ENCODE data around the gene PIAS1.

DNA sequence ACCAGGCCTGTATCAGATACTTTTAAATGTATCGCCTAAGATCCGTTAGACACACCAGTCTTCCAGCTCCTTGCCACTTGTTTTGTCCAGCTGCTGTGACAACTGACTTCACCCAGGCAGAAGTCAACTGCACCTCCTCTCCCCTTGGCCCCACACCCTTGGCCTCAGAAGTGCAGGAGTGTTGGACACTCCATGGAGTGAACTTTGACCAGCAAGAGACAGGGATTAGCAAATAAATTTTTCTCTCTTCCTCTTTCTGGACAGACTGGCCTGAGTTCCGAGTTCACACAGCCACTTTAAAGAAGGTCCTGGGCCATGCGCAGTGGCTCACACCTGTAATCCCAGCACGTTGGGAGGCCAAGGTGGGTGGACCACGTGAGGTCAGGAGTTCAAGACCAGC lies 178.3 kb downstream of the PIAS1 start:
- TF ChIP-seq, protein P1, sequence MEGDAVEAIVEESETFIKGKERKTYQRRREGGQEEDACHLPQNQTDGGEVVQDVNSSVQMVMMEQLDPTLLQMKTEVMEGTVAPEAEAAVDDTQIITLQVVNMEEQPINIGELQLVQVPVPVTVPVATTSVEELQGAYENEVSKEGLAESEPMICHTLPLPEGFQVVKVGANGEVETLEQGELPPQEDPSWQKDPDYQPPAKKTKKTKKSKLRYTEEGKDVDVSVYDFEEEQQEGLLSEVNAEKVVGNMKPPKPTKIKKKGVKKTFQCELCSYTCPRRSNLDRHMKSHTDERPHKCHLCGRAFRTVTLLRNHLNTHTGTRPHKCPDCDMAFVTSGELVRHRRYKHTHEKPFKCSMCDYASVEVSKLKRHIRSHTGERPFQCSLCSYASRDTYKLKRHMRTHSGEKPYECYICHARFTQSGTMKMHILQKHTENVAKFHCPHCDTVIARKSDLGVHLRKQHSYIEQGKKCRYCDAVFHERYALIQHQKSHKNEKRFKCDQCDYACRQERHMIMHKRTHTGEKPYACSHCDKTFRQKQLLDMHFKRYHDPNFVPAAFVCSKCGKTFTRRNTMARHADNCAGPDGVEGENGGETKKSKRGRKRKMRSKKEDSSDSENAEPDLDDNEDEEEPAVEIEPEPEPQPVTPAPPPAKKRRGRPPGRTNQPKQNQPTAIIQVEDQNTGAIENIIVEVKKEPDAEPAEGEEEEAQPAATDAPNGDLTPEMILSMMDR (IDR thresholded peaks at IDR 0.05; ENCODE audit: low read length) = no peak
- TF ChIP-seq EZH2 (optimal IDR thresholded peaks at IDR 0.05; ENCODE audit: low read depth, low read length) (no peak), EZH2phosphoT487 (IDR thresholded peaks at IDR 0.05; ENCODE audit: low read length) (no peak)
